HG03280 (cell line): Measurements from ENCODE around the gene LAIR2.
A peak's percentile ranks its signal among the peaks of the same experiment; 100 is the strongest.
"Not testable (repeated sequence)": the region's sequence is repeated elsewhere in the genome, so short reads cannot be mapped to it uniquely, and the experiment has no call there.

Source experiments
- ATAC-seq: cut with Tn5 transposase; IDR thresholded peaks from one replicate; pipeline ENCODE4 v1.9.1; 2021; ENCODE audit warnings: mild to moderate bottlenecking, moderate library complexity; ENCODE audit not compliant: unreplicated experiment

LAIR2 gene

DNA sequence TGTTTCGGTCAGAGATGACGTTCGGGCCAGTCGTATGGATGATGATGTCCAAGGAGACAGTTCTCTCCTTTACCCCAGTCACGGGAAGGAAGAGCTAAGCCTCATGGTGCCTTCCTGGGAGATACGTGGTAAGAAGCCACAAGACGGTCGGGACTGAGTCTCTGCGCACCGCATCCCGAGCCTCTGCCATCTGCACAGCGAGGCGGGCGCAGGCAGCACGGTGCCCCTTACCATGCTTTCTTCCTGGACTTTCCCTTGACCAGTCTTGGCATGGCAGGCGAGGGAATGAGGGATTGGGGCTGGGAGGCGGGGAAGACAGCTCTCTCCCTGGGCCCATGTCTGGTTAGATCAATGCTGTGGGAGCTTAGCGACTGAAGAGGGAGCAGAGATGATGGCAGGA, 10.1 kb upstream of the LAIR2 start:
- no peak for ATAC-seq

DNA sequence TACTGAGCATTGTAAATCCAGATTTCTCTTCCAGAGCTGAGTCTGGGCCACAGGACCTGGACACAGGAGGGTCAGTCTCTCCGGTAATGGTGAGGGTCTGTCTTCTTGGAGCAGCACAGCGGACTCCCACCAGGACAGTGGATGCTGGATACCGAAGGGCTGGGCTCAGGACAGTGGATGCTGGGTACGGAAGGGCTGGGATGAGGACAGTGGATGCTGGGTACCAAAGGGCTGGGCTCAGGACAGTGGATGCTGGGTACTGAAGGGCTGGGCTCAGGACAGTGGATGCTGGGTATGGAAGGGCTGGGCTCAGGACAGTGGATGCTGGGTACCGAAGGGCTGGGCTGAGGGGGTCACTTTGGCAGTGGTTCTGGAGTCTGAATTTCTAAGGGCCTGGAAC, 9.6 kb upstream of the LAIR2 start:
- not testable (repeated sequence) for ATAC-seq

DNA sequence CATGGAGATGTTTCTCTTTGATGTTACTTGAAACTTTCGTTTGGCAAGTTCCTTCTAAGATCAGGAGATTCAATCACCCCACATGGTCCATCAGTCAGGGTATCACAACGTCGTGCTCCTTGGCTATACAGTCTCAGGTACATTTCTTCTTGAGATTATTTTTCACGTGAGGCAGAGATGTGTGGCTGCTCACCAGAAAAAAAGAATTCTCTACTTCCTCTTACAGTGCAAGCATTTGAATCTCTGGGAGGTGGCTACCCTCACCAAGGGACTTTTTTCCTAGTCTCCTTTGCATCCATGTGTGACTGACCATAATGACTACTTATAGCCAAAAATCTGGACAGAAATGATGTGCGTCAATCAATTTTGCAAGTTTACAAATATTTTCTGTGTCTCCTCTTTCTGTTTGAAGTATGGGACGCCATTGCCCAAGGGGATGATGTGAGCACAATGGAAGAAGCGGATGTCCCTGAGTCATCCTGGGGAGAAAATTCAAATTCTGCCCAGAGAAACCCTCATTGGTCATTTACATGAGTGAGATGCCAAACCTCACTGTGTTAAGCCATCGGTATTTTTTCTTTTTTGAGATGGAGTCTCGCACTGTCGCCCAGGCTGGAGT, 8.6 kb upstream of the LAIR2 start:
- ATAC-seq: no peak

DNA sequence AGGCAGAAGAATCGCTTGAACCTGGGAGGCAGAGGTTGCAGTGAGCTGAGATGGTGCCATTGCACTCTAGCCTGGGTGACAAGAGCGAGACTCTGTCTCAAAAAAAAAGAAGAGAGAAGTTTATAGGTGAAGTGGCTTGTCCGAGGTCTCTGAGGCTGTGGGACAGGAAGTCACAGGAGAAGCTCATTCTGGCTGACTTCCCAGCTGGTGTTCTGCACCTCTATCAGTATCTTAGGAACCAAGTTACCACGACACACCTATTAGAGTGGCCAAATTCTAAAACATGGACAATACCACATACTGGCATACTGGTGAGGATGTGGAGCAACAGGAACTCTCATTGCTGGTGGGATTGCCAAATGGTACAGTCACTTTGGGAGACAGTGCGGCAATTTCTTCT, 7.3 kb upstream of the LAIR2 start:
- not testable (repeated sequence) for ATAC-seq

DNA sequence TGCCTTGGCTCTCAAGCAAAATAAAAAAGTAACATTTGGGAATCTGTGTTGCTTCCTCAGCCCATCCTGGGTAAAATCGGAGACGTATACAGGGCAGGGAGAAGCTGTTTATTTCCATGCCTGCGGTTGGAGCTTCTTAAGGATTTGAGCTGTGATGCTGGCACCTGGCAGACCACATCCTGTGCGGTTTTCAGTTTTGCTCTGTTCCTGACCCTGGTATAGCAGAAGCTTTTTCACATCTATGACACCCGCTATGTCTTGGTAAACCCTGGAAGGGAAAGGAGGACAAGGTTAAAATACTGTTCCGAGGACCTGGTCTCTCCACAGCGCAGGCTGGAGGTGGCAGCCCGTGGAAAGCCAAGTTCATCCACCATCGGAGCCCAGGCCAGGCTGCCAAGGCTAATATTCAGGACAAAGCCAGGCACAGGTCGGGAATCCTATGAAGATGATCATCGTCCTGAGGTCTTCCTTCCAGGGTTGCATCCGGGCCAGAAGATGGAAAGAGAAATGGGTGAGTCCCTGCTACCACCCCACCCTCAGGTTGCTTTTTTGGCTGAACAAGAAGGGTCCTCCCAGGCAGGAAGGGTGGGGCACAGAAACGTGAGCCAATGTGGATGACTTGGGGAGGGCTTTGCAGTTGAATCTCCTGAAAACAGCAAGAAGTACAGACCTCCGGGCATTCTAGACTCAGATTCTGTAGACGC, 4.7 kb upstream of the LAIR2 start:
- ATAC-seq: not testable (repeated sequence)

DNA sequence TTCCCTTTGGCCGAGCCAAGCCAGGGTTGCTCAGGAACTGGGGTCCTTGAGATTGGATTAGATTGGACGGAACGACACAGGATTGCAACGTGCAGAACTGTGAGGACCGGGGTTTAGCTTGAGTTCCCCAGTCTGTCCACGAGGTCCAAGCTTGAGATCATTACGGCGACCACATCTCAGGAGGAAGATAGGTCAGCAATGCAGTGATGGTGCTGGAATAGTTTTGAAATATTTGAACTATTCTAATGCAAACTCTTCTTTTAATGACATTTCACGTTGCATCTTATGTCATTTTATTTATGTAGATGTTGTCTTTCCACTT, 4.2 kb upstream of the LAIR2 start:
- ATAC-seq: not testable (repeated sequence)

DNA sequence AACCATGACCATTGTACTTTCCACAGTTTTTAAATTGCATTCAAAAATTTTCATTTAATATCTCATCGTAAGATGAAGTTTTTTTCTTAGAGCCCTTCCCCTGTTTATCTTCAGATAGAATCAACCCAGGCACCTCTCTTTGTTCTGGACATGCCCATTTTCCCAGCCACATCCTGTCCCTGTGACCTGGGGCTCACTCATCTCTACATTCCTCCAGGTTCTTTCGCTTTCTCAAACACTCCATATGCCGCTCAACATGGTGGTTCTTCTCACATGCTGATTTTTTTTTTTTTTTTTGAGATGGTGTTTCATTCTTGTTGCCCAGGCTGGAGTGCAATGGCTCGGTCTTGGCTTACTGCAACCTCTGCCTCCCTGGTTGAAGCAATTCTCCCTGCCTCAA, 2.9 kb downstream of the LAIR2 start:
- ATAC-seq: not testable (repeated sequence)

DNA sequence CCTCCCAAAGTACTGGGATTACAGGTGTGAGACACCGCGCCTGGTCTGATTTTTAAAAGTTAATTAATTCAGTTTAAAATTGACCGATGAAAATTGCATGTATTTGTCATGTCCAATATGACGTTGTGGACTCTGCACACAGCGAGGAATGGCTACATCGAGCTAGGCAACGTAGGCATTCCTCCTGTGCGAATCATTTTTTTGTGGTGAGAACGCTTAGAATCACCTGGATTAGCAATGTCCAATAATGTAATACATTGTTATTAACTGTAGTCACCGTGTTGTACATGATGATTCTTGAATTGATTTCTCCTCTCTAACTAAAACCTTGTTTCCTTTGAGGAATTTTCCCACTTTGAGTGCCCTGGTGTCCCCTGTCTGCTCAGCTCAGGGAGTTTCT, 3.4 kb downstream of the LAIR2 start:
- no peak for ATAC-seq

DNA sequence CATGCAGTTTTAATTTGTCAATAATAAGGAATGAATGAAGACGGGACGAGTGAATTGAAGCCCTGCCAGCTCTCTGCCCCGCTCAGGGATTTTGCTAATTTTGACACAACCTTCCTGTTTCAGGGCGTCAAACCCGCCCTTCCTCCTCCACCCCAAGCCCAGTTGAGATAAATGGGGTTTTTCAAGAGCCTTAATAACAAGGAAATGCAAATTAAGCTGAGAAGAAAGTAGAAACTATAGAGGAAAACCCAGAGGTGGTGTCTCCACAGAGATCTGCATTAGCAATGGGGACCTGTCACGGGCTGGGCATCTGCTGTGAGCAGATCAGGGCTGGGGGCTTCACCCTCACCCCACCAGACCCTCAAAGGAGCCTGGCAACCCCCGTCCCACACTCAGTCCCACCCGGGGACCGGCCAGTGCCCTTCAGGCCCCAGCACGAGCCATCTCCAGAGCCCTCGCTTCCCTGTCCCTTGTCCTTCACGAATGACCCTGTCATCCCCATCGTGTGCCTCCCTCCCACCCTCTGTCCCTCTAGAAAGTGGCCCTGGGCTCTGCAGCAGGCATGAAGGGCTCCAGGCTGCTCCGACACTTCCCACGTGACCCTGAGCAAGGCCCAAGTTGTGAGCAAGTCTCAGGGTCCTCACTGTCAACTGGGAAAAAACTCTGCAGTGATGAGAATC, 4.5 kb downstream of the LAIR2 start:
- ATAC-seq: not testable (repeated sequence)

DNA sequence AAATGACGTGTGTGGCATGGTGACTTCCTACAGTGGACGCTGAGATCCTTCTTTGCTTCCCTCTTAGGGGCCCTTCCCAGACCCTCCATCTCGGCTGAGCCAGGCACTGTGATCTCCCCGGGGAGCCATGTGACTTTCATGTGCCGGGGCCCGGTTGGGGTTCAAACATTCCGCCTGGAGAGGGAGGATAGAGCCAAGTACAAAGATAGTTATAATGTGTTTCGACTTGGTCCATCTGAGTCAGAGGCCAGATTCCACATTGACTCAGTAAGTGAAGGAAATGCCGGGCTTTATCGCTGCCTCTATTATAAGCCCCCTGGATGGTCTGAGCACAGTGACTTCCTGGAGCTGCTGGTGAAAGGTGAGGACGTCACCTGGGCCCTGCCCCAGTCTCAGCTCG, 5.2 kb downstream of the LAIR2 start:
- no peak for ATAC-seq

DNA sequence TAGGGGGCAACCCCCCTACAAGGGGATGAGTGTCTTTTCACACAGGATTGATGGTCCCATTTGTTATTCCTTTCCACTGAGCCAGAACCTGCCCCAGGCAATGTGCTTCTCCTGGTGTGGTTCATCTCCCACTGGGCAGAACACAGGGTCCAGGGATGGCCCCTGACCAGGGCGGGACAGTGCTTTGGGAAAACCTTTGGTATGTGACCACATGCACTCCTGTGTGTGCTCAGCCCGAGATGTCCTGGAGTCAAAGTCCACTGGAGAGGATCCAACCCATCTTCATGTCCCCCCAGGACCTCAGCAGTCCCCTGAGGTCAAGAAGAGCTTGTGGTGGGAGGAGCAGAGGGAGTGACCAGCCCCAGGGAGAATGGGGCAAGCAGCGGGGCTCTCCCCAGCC, 5.9 kb downstream of the LAIR2 start:
- not testable (repeated sequence) for ATAC-seq

DNA sequence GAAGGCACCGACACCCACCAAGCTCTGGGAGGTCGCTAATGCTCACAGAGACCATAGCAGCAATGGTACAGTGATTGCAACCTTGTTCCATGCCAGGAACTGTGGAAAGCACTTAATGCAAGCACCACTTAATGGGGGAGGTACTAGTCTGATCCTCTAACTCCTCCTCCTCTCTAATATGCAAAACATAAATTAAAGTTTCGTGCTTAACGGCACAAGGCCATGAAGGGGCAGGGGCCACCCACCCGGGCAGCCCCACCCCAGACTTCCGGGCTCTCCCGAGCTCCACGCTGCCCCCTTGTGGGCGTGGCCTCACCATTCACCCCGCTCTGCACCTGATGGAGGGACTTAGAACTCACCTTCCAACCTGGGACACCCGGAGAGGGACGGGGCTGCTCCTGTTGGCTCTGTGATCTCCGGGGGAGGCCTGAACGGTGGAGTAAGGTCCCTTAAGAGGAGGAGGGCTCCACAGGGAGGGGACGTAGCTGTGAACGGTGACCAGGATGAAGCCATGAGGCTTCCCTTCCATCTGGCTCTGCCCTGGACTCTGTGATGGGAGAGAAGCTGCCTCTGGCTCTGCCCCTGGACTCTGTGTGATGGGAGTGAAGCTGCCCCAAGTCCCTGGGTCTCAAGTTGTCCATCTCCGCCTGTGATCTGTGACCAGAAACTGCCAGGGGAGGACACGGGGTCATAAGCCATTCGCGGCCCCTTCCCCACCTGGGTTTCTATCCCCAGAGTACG, 6.7 kb downstream of the LAIR2 start:
- not testable (repeated sequence) for ATAC-seq

DNA sequence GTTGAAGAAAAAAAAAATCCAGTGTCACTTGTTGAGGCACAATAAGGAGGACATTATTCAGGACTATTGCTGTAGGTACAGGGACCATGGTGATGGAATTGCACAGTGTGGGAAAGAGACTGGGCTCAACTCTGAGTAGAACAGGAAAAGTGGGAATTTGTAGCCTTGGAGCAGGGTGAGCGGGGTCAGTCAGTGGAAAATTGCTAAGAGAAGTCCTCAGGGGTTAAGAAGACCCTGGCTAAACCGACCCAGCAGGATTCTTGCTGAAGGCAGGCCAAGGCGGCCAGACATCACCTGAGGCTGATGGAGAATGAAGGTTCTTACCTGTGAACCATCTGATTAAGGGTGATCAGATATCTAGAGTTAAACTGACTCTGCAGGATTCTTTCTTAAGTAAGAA, 12.5 kb downstream of the LAIR2 start:
- no peak for ATAC-seq

DNA sequence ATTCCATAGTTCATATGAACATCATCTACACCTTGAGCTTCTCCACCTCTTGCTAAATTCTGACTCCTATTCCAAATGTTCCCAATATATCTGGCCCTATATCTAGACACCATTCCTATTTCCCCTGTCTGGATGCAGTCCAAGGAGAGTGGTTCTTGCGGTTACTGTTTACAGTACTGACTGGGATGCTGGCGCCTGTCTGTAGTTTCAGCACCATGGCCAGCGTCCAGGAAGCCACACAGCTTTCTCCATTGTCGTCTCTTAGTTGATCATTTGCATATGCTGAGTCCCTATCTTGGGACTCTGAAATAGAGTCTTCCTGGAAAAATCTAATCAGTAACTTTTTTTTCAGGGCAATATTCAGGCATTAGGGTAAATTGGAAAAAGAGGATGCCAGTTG, 14.9 kb downstream of the LAIR2 start:
- ATAC-seq: no peak

DNA sequence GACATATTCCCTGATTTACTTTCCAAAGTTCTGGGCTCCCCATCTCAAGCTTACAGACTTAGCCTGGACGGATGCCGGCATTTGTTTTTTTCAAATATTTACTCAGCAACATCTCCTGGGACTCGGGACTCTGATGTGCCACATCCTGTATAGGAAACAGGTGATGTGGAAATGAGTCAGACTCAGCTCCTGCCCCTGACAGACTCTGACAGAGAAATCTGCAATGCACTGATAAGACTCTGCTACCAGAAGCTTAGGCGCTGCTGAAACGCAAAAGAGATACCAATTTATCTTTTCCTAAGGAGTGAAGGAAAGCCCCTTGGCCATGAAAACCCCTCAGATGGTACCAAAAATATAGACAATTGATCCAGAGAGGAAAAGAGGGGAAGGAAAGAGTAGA, 16.2 kb downstream of the LAIR2 start:
- ATAC-seq: peak; percentile 47

DNA sequence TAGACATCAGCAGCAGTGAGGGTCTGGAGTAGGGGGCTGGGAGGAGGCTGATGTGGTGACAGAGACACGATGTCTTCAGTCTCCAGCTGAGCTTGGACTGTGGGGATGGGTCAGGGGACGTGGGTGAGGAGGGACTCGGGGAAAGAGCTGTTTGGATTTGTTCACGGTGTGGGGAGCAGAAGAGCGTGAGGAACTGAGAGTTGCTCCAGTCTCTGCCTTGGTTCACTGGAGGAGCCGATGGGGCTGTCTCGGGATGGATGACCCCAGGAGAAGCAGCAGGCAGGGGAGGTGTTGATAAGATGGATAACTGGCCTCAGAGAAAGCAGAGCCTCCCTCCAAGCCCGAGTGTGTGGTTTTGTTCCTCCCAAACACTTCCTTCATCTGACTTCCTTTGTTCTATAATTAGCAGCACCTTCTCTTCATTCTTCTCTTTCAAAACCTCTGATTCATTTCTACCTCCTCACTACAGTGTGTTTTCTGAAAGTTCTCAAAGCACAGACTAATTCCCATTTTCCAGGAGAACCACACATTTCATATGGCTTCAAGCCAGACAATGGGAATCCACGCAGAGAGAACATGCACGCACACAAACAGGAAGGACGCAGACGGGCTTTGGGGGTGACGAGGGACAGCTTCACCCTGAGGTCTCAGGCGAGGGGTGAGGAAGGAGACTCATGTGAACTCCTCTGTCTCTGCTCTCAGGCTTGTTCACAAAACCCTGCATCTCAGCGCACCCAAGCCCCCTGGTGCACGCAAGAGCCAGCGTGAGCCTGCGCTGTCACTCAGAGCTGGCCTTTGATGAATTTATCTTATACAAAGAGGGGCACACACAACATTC, 18.6 kb downstream of the LAIR2 start:
- ATAC-seq: no peak

DNA sequence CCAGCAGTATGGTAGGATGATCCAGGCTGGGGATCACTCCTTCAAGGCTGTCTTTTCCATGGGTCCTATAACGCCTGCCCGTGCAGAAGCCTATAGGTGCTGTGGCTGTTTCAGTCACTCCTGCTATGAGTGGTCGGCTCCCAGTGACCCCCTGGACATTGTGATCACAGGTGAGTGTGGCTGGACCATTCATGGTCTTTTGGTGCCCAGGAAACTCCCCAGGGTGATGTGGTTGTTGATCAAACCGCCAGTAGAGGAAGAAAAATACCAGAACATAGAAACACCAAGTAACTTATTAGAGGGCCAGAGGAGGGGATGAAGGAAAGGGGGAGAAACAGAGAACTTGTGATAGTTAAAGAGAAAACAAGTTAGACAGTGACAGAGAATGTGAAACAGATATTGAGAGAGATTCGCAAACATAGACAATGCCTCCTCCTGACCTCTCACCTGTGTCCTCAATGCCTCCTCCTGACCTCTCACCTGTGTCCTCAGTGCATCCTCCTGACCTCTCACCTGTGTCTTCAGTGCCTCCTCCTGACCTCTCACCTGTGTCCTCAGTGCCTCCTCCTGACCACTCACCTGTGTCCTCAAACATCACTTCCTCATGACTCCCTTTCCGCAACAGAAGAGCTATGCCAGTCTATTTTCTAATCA, 19.4 kb downstream of the LAIR2 start:
- ATAC-seq: no peak

DNA sequence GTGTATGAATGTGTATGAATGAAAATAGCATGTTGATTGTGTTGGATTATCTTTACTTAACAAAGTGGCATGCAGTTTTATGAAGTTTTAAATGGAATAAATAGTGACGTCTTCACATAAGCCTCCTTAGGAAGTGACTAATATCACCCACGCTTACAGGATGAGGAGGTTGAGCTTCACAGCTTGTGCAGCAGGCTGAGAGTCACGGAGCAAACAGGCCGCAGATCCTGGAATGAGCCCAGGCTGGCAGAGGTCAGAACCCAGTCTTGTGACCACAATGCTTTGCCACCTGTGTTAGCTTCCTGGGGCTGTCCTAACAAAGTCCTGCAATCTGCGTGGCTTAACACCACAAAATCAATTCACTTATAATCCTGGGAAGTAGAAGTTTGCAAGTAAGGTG, 20.8 kb downstream of the LAIR2 start:
- no peak for ATAC-seq

DNA sequence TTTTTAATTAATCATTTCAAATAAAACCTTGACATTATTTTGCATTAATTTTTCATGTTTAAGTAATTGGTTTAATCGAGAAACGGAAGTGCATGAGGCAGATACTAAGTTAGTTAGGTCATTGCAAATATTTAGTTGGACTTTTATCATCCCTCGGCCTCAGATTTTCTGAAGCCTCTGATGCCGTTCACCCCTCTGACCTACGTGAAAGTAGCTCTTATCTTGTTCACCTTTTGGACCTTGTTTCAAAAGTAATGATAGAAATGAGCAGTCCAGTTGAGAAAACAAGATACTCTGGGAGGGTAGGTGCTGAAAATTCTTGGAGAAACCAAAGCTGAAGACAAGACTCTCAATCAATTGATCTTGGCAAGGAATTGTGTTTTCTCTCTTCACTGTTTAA, 23.0 kb downstream of the LAIR2 start:
- no peak for ATAC-seq

DNA sequence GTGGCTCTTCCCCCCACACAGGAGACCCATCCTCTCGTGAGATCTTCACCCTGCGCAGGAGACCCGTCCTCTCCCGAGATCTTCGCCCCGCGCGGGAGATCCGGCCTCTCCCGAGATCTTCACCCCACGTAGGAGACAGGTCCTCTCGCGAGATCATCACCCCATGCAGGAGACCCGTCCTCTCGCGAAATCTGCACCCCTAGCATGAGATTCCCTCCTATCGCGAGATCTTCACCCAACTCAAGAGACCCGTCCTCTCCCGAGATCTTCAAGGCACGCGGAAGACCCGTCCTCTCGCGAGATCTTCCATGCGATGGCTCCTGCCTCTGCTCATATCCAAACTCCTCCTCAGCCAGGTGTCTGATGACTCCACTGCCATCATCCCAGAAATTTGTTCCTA, 24.3 kb downstream of the LAIR2 start:
- ATAC-seq: no peak
